HepG2 (cell line): ENCODE measurements around the gene NOX3. TPM values are rescaled to one million over a fixed set of nuclear protein-coding genes. Genes with fewer than 3 reads are reported as not detected.

Experiments used
- ATAC-seq: fragments of 200-7000 bp; cut with Tn5 transposase; 3 replicates; pipeline ENCODE4 v1.9.1; 2020; ENCODE audit warnings: mild to moderate bottlenecking, moderate library complexity
- BruUV-seq: library from RNA; stranded (reverse); fragments of 400-500 nt; replicated peaks from 2 replicates; lab custom pipeline; 2021; lab: Mats Ljungman, UMichigan
- CTCF ChIA-PET: fragments of 300-600 bp; formaldehyde crosslinking; extraction: SDS; loops from one replicate; lab custom pipeline; 2021; ENCODE audit warnings: low total read pairs, inconsistent platforms, low intra/inter-chr PET ratio; lab: Yijun Ruan, JAX
- POLR2A ChIA-PET: fragments of 350-600 bp; sonication (Branson Sonifier 250); formaldehyde crosslinking; loops from one replicate; lab custom pipeline; 2020; ENCODE audit warnings: antibody characterized with exemption, inconsistent platforms; lab: Yijun Ruan, JAX
- DNase-seq: peaks from one replicate; pipeline ENCODE4 v3.0.0-alpha.2; 2015; ENCODE audit warnings: low spot score
- FAIRE-seq: peaks from 3 replicates; lab custom pipeline; 2011; peaks lifted over from hg19 to GRCh38; lab: Jason Lieb, UNC
- H2AFZ ChIP-seq: one replicate; pipeline ENCODE4 v1.6.1; 2011; ENCODE audit warnings: low read length, inconsistent platforms
- H3K27ac ChIP-seq: fragments of 300-600 bp; 3 replicates; pipeline ENCODE4 v1.8.0; 2011; ENCODE audit warnings: mixed run types, mild to moderate bottlenecking, mixed read lengths, low read length, inconsistent platforms; ENCODE audit not compliant: insufficient read depth; ENCODE audit errors: extremely low read length
- H3K27me3 ChIP-seq, 2 experiments: fragments of 200-600 bp in 1 of 2; 2 replicates in 1 of 2; 3 replicates in 1 of 2; pipeline versions ENCODE4 v1.6.0 to v1.8.0; 2011; ENCODE audit warnings: low read length in 2 of 2, mild to moderate bottlenecking in 2 of 2, moderate library complexity in 2 of 2, inconsistent platforms in 1 of 2; ENCODE audit not compliant: insufficient read depth in 2 of 2, control insufficient read depth in 1 of 2
- H3K36me3 ChIP-seq, 2 experiments: fragments of 200-600 bp in 1 of 2; replicated peaks in 1 of 2; 2 replicates in 1 of 2; 3 replicates in 1 of 2; pipeline versions ENCODE4 v1.5.1 to v1.8.0; 2011; ENCODE audit warnings: low read length in 2 of 2, inconsistent platforms in 1 of 2; ENCODE audit not compliant: insufficient read depth in 2 of 2, control insufficient read depth in 1 of 2
- H3K4me1 ChIP-seq: 2 replicates; pipeline ENCODE4 v1.5.1; 2012; ENCODE audit warnings: low read length, inconsistent platforms; ENCODE audit not compliant: insufficient read depth
- H3K4me2 ChIP-seq: 2 replicates; pipeline ENCODE4 v1.6.0; 2011; ENCODE audit warnings: low read depth, low read length, inconsistent platforms
- H3K4me3 ChIP-seq, 3 experiments: fragments of 200-600 bp in 1 of 3; sonication (generic), shearing (Covaris generic) in 1 of 3; replicated peaks in 1 of 3; 2 replicates each; pipeline ENCODE4 v1.5.1; 2011 to 2016; ENCODE audit warnings: low read length in 3 of 3, inconsistent platforms in 2 of 3, low read depth in 2 of 3, mild to moderate bottlenecking in 2 of 3, control low read depth in 1 of 3, mixed read lengths in 1 of 3; ENCODE audit not compliant: insufficient read depth in 1 of 3
- H3K79me2 ChIP-seq: one replicate; pipeline ENCODE4 v1.6.1; 2011; ENCODE audit warnings: low read length, inconsistent platforms; ENCODE audit not compliant: insufficient read depth
- H3K9ac ChIP-seq: 2 replicates; pipeline ENCODE4 v1.6.0; 2011; ENCODE audit warnings: mild to moderate bottlenecking, low read depth, low read length, inconsistent platforms; ENCODE audit not compliant: insufficient read depth
- H3K9me3 ChIP-seq: 2 replicates; pipeline ENCODE4 v1.5.1; 2012; ENCODE audit warnings: mild to moderate bottlenecking, low read length
- H4K20me1 ChIP-seq: 2 replicates; pipeline ENCODE4 v1.6.0; 2011; ENCODE audit warnings: inconsistent platforms, mild to moderate bottlenecking, low read length, moderate library complexity; ENCODE audit not compliant: insufficient read depth
- ATF6 ChIP-seq: sonication (generic); formaldehyde crosslinking; conservative IDR thresholded peaks from 2 replicates; pipeline ENCODE4 v1.4.0; 2020; ENCODE audit warnings: missing genetic modification reagents
- ATM ChIP-seq: fragments of 450-650 bp; IDR thresholded peaks from 2 replicates; pipeline ENCODE4 v1.7.1; 2017; ENCODE audit warnings: mild to moderate bottlenecking, borderline replicate concordance
- CBX1 ChIP-seq: IDR thresholded peaks from one replicate; pipeline ENCODE4 v1.6.1; 2016; ENCODE audit warnings: antibody characterized with exemption, low read depth
- FIP1L1 ChIP-seq: fragments of 200-400 bp; formaldehyde crosslinking; IDR thresholded peaks from 2 replicates; pipeline ENCODE4 v1.6.1; 2018; ENCODE audit warnings: low read depth, mild to moderate bottlenecking, low read length, moderate library complexity, borderline replicate concordance; ENCODE audit not compliant: insufficient read depth
- GATAD2A ChIP-seq: IDR thresholded peaks from 2 replicates; pipeline ENCODE4 v1.6.1; 2016
- NCOA2 ChIP-seq: sonication (generic); formaldehyde crosslinking; IDR thresholded peaks from 2 replicates; pipeline ENCODE4 v1.8.0; 2022; ENCODE audit warnings: inconsistent platforms
- POLR2A ChIP-seq, 2 experiments: IDR thresholded peaks; 2 replicates each; pipeline ENCODE4 v1.6.1; 2011; ENCODE audit warnings: low read depth in 2 of 2, low read length in 2 of 2, mild to moderate bottlenecking in 1 of 2, moderate library complexity in 1 of 2; ENCODE audit not compliant: insufficient read depth in 1 of 2
- SAFB2 ChIP-seq: sonication (generic); formaldehyde crosslinking; IDR thresholded peaks from 2 replicates; pipeline ENCODE4 v1.5.1; 2020; ENCODE audit warnings: missing genetic modification reagents, low read depth, mild to moderate bottlenecking, borderline replicate concordance
- ZFP62 ChIP-seq: sonication (generic); formaldehyde crosslinking; IDR thresholded peaks from 2 replicates; pipeline ENCODE4 v1.4.0; 2020; ENCODE audit warnings: missing genetic modification reagents
- ZNF230 ChIP-seq: sonication (generic); formaldehyde crosslinking; IDR thresholded peaks from 2 replicates; pipeline ENCODE4 v1.4.0; 2020; ENCODE audit warnings: mild to moderate bottlenecking, missing genetic modification reagents
- ZNF251 ChIP-seq: sonication (generic); formaldehyde crosslinking; IDR thresholded peaks from 2 replicates; pipeline ENCODE4 v1.9.0; 2021; ENCODE audit warnings: mild to moderate bottlenecking, missing genetic modification reagents
- ZNF282 ChIP-seq: fragments of 450-650 bp; IDR thresholded peaks from 2 replicates; pipeline ENCODE4 v1.6.1; 2018; ENCODE audit not compliant: partially characterized antibody
- ZNF329 ChIP-seq: sonication (generic); formaldehyde crosslinking; IDR thresholded peaks from 2 replicates; pipeline ENCODE4 v1.9.0; 2021; ENCODE audit warnings: low read depth, mild to moderate bottlenecking, missing genetic modification reagents
- ZNF337 ChIP-seq: sonication (generic); formaldehyde crosslinking; IDR thresholded peaks from 2 replicates; pipeline ENCODE4 v1.5.1; 2020; ENCODE audit warnings: missing genetic modification reagents, low read depth, mild to moderate bottlenecking, borderline replicate concordance
- ZNF354B ChIP-seq: sonication (generic); formaldehyde crosslinking; IDR thresholded peaks from 2 replicates; pipeline ENCODE4 v1.8.0; 2022; ENCODE audit warnings: mild to moderate bottlenecking, missing genetic modification reagents
- ZNF441 ChIP-seq: sonication (generic); formaldehyde crosslinking; IDR thresholded peaks from 2 replicates; pipeline ENCODE4 v1.7.0; 2021; ENCODE audit warnings: missing genetic modification reagents, borderline replicate concordance
- ZNF709 ChIP-seq: sonication (generic); formaldehyde crosslinking; IDR thresholded peaks from 2 replicates; pipeline ENCODE4 v1.5.0; 2020; ENCODE audit warnings: mild to moderate bottlenecking, missing genetic modification reagents
- WGBS: methylation state at CpG from one replicate; pipeline ENCODE4 v1.1.6; 2017; ENCODE audit warnings: low lambda C conversion rate; 5-methylcytosine and 5-hydroxymethylcytosine counted together
- in situ Hi-C: cut with HindIII; loops from 2 replicates; pipeline ENCODE4 v1.10.0; 2017; ENCODE audit warnings: low pct_unique_long_range_greater_than_20kb; ENCODE audit not compliant: extremely low pct_ligation_motif_present
- intact Hi-C: fragments of 100-400 bp; cut with micrococcal nuclease; formaldehyde crosslinking; loops from one replicate; pipeline ENCODE4 v1.10.0; 2022; ENCODE audit not compliant: unreplicated experiment
- polyA plus RNA-seq, 8 experiments: library from polyadenylated mRNA; depleted of rRNA in 3 of 8; stranded (reverse) in 7 of 8; unstranded in 1 of 8; fragments of >200 nt; fragmentation: Illumina TruSeq in 4 of 8; extraction: Trizol in 4 of 8; gene quantifications; 2 replicates each; pipeline versions ENCODE4 v1.2.1 to v1.2.3, GENCODE V29; 2011 to 2016; ENCODE audit warnings: low read depth in 4 of 8, missing spikeins in 1 of 8, mixed read lengths in 1 of 8; ENCODE audit not compliant: insufficient read depth in 1 of 8
- total RNA-seq, 5 experiments: library from RNA; depleted of rRNA; stranded (reverse); fragments of >200 nt; fragmentation: Illumina TruSeq; extraction: Trizol; gene quantifications; 2 replicates each; pipeline ENCODE4 v1.2.3, GENCODE V29; 2016; ENCODE audit warnings: low read depth in 1 of 5
- TF ChIP-seq, protein P1 (sequence below): sonication (generic); formaldehyde crosslinking; IDR thresholded peaks from 2 replicates; pipeline ENCODE4 v1.4.0; 2020; ENCODE audit warnings: missing genetic modification reagents, borderline replicate concordance
- TF ChIP-seq, protein P2 (sequence below): sonication (generic); formaldehyde crosslinking; IDR thresholded peaks from 2 replicates; pipeline ENCODE4 v1.9.0; 2022; ENCODE audit warnings: missing genetic modification reagents, mild to moderate bottlenecking, borderline replicate concordance

The NOX3 gene
- total and polyA plus RNA-seq, 2 of the 13 experiments (the other 11 are each of a cell fraction or from before 2014, with no cell fraction given), result 0.09 to 0.18 TPM

- TF ChIP-seq ATF6 (CRISPR knock-in tag) (no peak), ZNF354B (no peak), ZNF441 (no peak), CBX1 (no peak), ZNF230 (CRISPR knock-in tag) (no peak), FIP1L1 (no peak), ATM (no peak), ZNF329 (CRISPR knock-in tag) (no peak)
- TF ChIP-seq, protein P1, sequence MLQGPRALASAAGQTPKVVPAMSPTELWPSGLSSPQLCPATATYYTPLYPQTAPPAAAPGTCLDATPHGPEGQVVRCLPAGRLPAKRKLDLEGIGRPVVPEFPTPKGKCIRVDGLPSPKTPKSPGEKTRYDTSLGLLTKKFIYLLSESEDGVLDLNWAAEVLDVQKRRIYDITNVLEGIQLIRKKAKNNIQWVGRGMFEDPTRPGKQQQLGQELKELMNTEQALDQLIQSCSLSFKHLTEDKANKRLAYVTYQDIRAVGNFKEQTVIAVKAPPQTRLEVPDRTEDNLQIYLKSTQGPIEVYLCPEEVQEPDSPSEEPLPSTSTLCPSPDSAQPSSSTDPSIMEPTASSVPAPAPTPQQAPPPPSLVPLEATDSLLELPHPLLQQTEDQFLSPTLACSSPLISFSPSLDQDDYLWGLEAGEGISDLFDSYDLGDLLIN, result no peak
Measured at GRCh38 chr6:155481215-155481614, 25.6 kb upstream of the NOX3 start (continued).

- no peak for FAIRE-seq
- no peak for TF ChIP-seq ZFP62 (CRISPR knock-in tag)
- no peak for TF ChIP-seq NCOA2 (CRISPR knock-in tag)
- TF ChIP-seq ZNF251 (CRISPR knock-in tag), result no peak
- no peak for TF ChIP-seq ZNF282
- no peak for TF ChIP-seq ZNF337 (CRISPR knock-in tag)
- TF ChIP-seq POLR2A (IDR thresholded peaks at IDR 0.05; ENCODE audit: insufficient read depth in 1 of 2, low read depth in 2 of 2, low read length in 2 of 2), result no peak
- TF ChIP-seq, protein P2, sequence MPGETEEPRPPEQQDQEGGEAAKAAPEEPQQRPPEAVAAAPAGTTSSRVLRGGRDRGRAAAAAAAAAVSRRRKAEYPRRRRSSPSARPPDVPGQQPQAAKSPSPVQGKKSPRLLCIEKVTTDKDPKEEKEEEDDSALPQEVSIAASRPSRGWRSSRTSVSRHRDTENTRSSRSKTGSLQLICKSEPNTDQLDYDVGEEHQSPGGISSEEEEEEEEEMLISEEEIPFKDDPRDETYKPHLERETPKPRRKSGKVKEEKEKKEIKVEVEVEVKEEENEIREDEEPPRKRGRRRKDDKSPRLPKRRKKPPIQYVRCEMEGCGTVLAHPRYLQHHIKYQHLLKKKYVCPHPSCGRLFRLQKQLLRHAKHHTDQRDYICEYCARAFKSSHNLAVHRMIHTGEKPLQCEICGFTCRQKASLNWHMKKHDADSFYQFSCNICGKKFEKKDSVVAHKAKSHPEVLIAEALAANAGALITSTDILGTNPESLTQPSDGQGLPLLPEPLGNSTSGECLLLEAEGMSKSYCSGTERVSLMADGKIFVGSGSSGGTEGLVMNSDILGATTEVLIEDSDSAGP (CRISPR knock-in tag), result no peak
- TF ChIP-seq GATAD2A, result no peak
- TF ChIP-seq ZNF709 (CRISPR knock-in tag), result no peak
- no peak for TF ChIP-seq SAFB2
Measured at GRCh38 chr6:155473741-155474140, 18.1 kb upstream of the NOX3 start.

More at GRCh38 chr6:155473741-155474140, 18.1 kb upstream of the NOX3 start:
- Histone ChIP-seq H3K9me3 (peaks cover 26% of the 10 kb centered on the region), H3K4me2 (no peak overlapping the region), H3K27ac (no peak overlapping the region), H3K79me2 (no peaks in the 10 kb centered on the region), H4K20me1 (no peaks in the 10 kb centered on the region), H3K4me3 (no peak overlapping the region), H2AFZ (no peak overlapping the region), H3K4me1 (no peaks in the 10 kb centered on the region), H3K27me3 (no peaks in the 10 kb centered on the region), H3K9ac (no peak overlapping the region), H3K36me3 (no peaks in the 10 kb centered on the region)
- ChIA-PET CTCF (no interaction called here), POLR2A (no interaction called here)
- DNase-seq (no peak), ATAC-seq (no peak)
- BruUV-seq, result no TSS peak
- intact Hi-C loops, result no loop called here
- in situ Hi-C loops, result no loop called here
- WGBS, result 98% methylated on average over 8 of the region's 8 CpGs
